ENCODE data around the gene ICAM5.

DNA sequence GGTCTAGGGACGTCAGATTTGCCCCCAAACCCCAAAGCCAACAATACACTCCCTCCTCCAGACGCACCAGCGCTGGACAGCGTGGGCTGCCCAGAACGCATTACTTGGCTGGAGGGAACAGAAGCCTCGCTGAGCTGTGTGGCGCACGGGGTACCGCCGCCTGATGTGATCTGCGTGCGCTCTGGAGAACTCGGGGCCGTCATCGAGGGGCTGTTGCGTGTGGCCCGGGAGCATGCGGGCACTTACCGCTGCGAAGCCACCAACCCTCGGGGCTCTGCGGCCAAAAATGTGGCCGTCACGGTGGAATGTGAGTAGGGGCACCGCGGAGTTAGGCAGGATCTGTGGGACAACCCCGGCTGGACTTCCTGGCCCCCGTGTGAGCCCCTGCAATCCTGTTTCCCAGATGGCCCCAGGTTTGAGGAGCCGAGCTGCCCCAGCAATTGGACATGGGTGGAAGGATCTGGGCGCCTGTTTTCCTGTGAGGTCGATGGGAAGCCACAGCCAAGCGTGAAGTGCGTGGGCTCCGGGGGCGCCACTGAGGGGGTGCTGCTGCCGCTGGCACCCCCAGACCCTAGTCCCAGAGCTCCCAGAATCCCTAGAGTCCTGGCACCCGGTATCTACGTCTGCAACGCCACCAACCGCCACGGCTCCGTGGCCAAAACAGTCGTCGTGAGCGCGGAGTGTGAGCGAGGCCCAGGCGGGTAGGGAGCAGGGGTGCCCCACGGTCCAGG, 4.0 kb downstream of the ICAM5 start:
- TF ChIP-seq, protein P1, sequence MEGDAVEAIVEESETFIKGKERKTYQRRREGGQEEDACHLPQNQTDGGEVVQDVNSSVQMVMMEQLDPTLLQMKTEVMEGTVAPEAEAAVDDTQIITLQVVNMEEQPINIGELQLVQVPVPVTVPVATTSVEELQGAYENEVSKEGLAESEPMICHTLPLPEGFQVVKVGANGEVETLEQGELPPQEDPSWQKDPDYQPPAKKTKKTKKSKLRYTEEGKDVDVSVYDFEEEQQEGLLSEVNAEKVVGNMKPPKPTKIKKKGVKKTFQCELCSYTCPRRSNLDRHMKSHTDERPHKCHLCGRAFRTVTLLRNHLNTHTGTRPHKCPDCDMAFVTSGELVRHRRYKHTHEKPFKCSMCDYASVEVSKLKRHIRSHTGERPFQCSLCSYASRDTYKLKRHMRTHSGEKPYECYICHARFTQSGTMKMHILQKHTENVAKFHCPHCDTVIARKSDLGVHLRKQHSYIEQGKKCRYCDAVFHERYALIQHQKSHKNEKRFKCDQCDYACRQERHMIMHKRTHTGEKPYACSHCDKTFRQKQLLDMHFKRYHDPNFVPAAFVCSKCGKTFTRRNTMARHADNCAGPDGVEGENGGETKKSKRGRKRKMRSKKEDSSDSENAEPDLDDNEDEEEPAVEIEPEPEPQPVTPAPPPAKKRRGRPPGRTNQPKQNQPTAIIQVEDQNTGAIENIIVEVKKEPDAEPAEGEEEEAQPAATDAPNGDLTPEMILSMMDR (IDR thresholded peaks at IDR 0.05) = no peak
- TF ChIP-seq EZH2phosphoT487 (IDR thresholded peaks at IDR 0.05) = peak; percentile 73
